Heart left ventricle (tissue), 16 donors: Measurements from ENCODE around the gene KRTAP17-1. TPM values are rescaled to one million over a fixed set of nuclear protein-coding genes. Genes with fewer than 3 reads are reported as not detected.

Source experiments
- ATAC-seq, 4 donors: fragments of 200-7000 bp; cut with Tn5 transposase; one replicate each; pipeline ENCODE4 v1.9.1; 2020 to 2022; ENCODE audit warnings: moderate library complexity in 4 of 4, mild to moderate bottlenecking in 3 of 4, moderate number of reproducible peaks in 1 of 4
- DNase-seq, 5 donors: peaks; one replicate each; pipeline ENCODE4 v3.0.0-alpha.2; 2020
- H3K27ac ChIP-seq, 12 donors: fragments of 200-600 bp; sonication (generic) in 4 of 12; one replicate each; pipeline versions ENCODE4 v1.5.0 to v1.8.0; 2016 to 2022; ENCODE audit warnings: mild to moderate bottlenecking in 2 of 12
- H3K27me3 ChIP-seq, 9 donors: fragments of 200-600 bp; sonication (generic) in 2 of 9; one replicate each; pipeline versions ENCODE4 v1.5.1 to v1.8.0; 2016 to 2022; ENCODE audit warnings: mild to moderate bottlenecking in 3 of 9
- H3K36me3 ChIP-seq, 9 donors: fragments of 200-600 bp; sonication (generic) in 2 of 9; one replicate each; pipeline versions ENCODE4 v1.5.0 to v1.8.0; 2018 to 2022; ENCODE audit warnings: mild to moderate bottlenecking in 2 of 9
- H3K4me1 ChIP-seq, 12 donors: fragments of 200-600 bp; sonication (generic) in 4 of 12; one replicate each; pipeline versions ENCODE4 v1.5.0 to v1.8.0; 2016 to 2022; ENCODE audit warnings: mild to moderate bottlenecking in 3 of 12
- H3K4me3 ChIP-seq, 12 donors: fragments of 200-600 bp; sonication (generic) in 4 of 12; one replicate each; pipeline versions ENCODE4 v1.5.0 to v1.8.0; 2017 to 2022; ENCODE audit warnings: mild to moderate bottlenecking in 9 of 12, moderate library complexity in 4 of 12
- H3K9me3 ChIP-seq, 12 donors: fragments of 200-600 bp; sonication (generic) in 4 of 12; one replicate each; pipeline versions ENCODE4 v1.5.0 to v1.8.0; 2016 to 2022; ENCODE audit warnings: mild to moderate bottlenecking in 1 of 12
- POLR2A ChIP-seq, 2 donors: fragments of 450-650 bp; IDR thresholded peaks; one replicate each; pipeline ENCODE4 v1.6.1; 2017; ENCODE audit warnings: antibody characterized with exemption in 2 of 2, mild to moderate bottlenecking in 2 of 2, moderate library complexity in 2 of 2
- WGBS, 4 donors: extraction: QIAGEN DNeasy Blood & Tissue Kit in 2 of 4; methylation state at CpG; one replicate each; pipeline versions ENCODE4 v1.1.5 to v1.1.7; 2013 to 2018; 5-methylcytosine and 5-hydroxymethylcytosine counted together
- intact Hi-C, 10 donors: fragments of 100-400 bp; cut with DNase I; formaldehyde crosslinking; loops; one replicate each; pipeline versions ENCODE4 v1.11.1 to v1.14.2; 2022
- polyA plus RNA-seq, 2 donors: library from polyadenylated mRNA; stranded (reverse); fragments of 200-250 nt; gene quantifications; one replicate each; pipeline ENCODE4 v1.2.3, GENCODE V29; 2013
- total RNA-seq, 9 donors: library from RNA; depleted of rRNA in 2 of 9; stranded (reverse); fragments of >200 nt in 2 of 9; fragmentation: NEBNext Ultra II Directional in 3 of 9; extraction: Animal tissue kit (Norgen Biotek cat#: 25700) in 3 of 9; gene quantifications; one replicate each; pipeline versions ENCODE4 v1.1.0 to v1.2.4, GENCODE V29; 2016 to 2023
- TF ChIP-seq, protein P1 (sequence below), 12 donors: fragments of 200-600 bp; sonication (generic) in 4 of 12; IDR thresholded peaks; one replicate each; pipeline versions ENCODE4 v1.5.0 to v1.8.0; 2018 to 2022; ENCODE audit warnings: antibody characterized with exemption in 12 of 12, mild to moderate bottlenecking in 5 of 12
- donor health status: ischemic (EF 13 %, LVEDD 7.1; RV severe dilation, severe dysfunction).
- donor health status: healthy with polysubstance abuse.
- donor health status: DM: no; HTN: yes; CAD: no.
- donor health status: DM: no; HTN: no; CAD: no.
- donor health status: ischemic (EF 25% LVEDD 6.9; RV normal size, moderate dysfunction).
- donor health status: ischemic (EF 25% LVEDD 5.7; RV mildly dilated, moderate dysfunction).
- donor health status: healthy.
- donor health status: DM: yes; HTN: yes; CAD: no.
- donor health status: ischemic (EF 35%, LVEDD 5.7; RV mildly dilated, moderate dysfunction).
- donor health status: nonischemic (EF 11% LVEDD 7.7; RV severe dilation, severe dysfunction).
- donor health status: DM: yes; HTN: yes; CAD: no.
- donor health status: PGD.
- donor health status: ischemic (EF 29% LVEDD 5.4; RV normal size, mild dysfunction).
- donor health status: nonischemic (EF 23%, LVEDD 6.1; RV moderate dilation, normal function).

The KRTAP17-1 gene
- total and polyA plus RNA-seq, 11 donors: not detected

DNA sequence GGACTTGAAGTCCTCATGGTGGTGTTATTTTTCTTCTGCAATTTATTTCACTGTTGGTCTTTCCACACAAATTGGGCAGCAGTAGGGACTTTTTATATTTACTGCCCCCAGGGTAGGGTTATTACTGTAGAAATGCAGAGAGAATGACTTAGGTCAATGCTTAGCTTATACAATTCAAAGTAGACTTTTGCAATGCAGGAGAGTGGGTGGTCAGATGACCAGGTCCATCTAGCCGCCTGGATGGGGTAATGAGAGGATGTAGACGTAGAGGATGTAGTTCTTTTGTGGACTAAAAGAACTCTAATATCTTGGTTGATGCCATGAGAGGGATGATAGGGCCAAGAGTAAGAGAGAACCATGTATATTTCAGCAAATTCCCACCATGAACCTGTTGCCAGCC lies 2.7 kb upstream of the KRTAP17-1 start:
- H3K27ac ChIP-seq: no peak overlapping the region
- H3K9me3 ChIP-seq: peaks cover 0 to 16% (median 9%) of the 10 kb centered on the region in 12 donors
- ATAC-seq (no peak), DNase-seq (no peak)
- H3K36me3 ChIP-seq: no peaks in the 10 kb centered on the region
- no peak overlapping the region for H3K4me3 ChIP-seq
- TF ChIP-seq, protein P1, sequence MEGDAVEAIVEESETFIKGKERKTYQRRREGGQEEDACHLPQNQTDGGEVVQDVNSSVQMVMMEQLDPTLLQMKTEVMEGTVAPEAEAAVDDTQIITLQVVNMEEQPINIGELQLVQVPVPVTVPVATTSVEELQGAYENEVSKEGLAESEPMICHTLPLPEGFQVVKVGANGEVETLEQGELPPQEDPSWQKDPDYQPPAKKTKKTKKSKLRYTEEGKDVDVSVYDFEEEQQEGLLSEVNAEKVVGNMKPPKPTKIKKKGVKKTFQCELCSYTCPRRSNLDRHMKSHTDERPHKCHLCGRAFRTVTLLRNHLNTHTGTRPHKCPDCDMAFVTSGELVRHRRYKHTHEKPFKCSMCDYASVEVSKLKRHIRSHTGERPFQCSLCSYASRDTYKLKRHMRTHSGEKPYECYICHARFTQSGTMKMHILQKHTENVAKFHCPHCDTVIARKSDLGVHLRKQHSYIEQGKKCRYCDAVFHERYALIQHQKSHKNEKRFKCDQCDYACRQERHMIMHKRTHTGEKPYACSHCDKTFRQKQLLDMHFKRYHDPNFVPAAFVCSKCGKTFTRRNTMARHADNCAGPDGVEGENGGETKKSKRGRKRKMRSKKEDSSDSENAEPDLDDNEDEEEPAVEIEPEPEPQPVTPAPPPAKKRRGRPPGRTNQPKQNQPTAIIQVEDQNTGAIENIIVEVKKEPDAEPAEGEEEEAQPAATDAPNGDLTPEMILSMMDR (IDR thresholded peaks at IDR 0.05): no peak
- TF ChIP-seq POLR2A (IDR thresholded peaks at IDR 0.05): no peak
- 35 to 68% (median 42%) methylated on average over 2 of the region's 2 CpGs for WGBS, 4 donors
- peaks cover 0 to 21% (median 5%) of the 10 kb centered on the region in 9 donors for H3K27me3 ChIP-seq
- H3K4me1 ChIP-seq: no peaks in the 10 kb centered on the region
- intact Hi-C loops: no loop called here

DNA sequence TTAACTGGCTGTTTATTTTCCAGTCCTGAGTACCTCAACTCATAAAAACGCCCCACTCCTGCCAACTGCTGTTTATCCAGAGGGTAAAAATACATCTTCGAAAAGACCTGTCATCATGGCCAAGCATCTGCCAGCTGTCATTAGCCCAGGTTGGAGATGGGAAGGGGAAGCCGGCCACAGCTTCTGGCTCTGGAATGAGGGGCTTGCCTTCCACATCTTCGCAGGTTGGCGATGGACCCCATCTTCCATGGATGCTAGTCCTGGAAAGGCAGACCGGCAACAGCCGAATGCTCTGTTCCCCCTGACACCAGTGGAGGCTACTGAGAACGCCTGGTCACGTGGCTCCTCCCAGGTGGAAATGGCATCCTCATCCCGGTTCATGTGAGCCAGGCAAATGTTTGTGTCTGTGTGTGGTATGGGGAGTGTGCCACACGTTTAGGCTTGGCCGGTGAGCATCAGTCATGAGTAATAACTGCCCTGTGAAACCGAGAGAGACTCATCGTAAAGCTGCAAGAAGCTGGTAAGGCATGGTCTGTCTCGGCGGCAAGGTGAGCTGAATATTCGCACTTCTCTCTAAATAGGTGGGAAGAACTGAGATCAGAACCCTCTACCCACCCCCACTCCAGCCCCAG lies 420 bp upstream of the KRTAP17-1 start:
- Histone ChIP-seq H3K27me3 (peaks cover 0 to 21% (median 5%) of the 10 kb centered on the region in 9 donors), H3K27ac (no peak overlapping the region), H3K36me3 (no peaks in the 10 kb centered on the region), H3K4me3 (no peak overlapping the region), H3K9me3 (peaks cover 0 to 16% (median 9%) of the 10 kb centered on the region in 12 donors), H3K4me1 (no peaks in the 10 kb centered on the region)
- ATAC-seq (no peak), DNase-seq (no peak)
- TF ChIP-seq, protein P1 (IDR thresholded peaks at IDR 0.05): no peak
- no peak for TF ChIP-seq POLR2A (IDR thresholded peaks at IDR 0.05)
- 69 to 75% (median 73%) methylated on average over 15 to 17 of the region's 17 CpGs for WGBS, 4 donors
- intact Hi-C loops: no loop called here

DNA sequence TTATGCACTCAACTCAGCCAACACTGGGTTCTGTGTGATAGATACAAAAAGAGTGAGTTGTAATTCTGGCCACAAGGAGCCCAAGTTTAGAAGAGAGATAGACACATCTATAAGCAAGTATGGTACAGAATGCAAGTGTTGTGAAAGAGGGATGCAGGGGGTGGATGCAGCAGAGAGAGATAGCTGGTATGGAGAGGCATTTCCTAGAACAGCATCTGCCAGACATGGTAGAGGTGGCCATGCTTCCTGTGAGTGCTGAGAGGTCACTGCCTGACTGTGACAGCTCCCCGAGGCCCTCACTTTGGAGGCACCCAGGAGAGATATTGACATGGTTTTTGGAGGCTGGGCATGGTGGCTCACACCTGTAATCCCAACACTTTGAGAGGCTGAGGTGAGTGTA lies 4.4 kb downstream of the KRTAP17-1 start:
- Histone ChIP-seq H3K4me3 (no peak overlapping the region), H3K36me3 (no peaks in the 10 kb centered on the region), H3K9me3 (no peaks in the 10 kb centered on the region), H3K27ac (no peak overlapping the region), H3K27me3 (peaks cover 0 to 15% (median 5%) of the 10 kb centered on the region in 9 donors), H3K4me1 (peaks cover 0 to 28% (median 0%) of the 10 kb centered on the region in 12 donors)
- WGBS, 4 donors: 58 to 100% (median 59%) methylated on average over 1 of the region's 1 CpG
- DNase-seq: no peak
- no peak for ATAC-seq
- no peak for TF ChIP-seq POLR2A (IDR thresholded peaks at IDR 0.05)
- TF ChIP-seq, protein P1 (IDR thresholded peaks at IDR 0.05): no peak
- intact Hi-C loops: no loop called here

- peak in 1 of 4 donors; percentile 5 for ATAC-seq
- intact Hi-C loops: loop anchor here in 1 of 10 donors (10.0 kb wide), 1 partner anchor 156 kb away; the partner anchor contains the start of gene KRT32
- WGBS, 4 donors: 65 to 72% (median 68%) methylated on average over 6 to 7 of the region's 7 CpGs
Measured at GRCh38 chr17:41308918-41309359, 6.6 kb downstream of the KRTAP17-1 start, which contains the start of gene KRTAP16-1. KRTAP16-1 (minus strand) TSS chr17:41309309; CDS start chr17:41309253, 56 bp downstream.

More at GRCh38 chr17:41308918-41309359, 6.6 kb downstream of the KRTAP17-1 start, which contains the start of gene KRTAP16-1:
- Histone ChIP-seq H3K4me1 (peaks cover 0 to 28% (median 0%) of the 10 kb centered on the region in 12 donors), H3K9me3 (no peaks in the 10 kb centered on the region), H3K4me3 (peak within 1 kb of the TSS in 1 of 12 donors; percentile 16), H3K27ac (peak within 1 kb of the TSS in 3 of 12 donors; percentile 10 to 84 (median 12)), H3K27me3 (peaks cover 0 to 4% (median 0%) of the 10 kb centered on the region in 9 donors), H3K36me3 (no peaks in the 10 kb centered on the region)
- DNase-seq: peak in 1 of 5 donors; percentile 21
- TF ChIP-seq, protein P1 (IDR thresholded peaks at IDR 0.05): no peak
- TF ChIP-seq POLR2A (IDR thresholded peaks at IDR 0.05): no peak
